CD14-positive monocyte (primary cell): ENCODE results near the gene ELAC1. TPM values are rescaled to one million over a fixed set of nuclear protein-coding genes. Genes with fewer than 3 reads are reported as not detected.

Experiments
- DNase-seq, 3 donors: peaks; one replicate each; pipeline ENCODE4 v3.0.0-alpha.2; 2011 to 2022
- H2AFZ ChIP-seq: 2 replicates; pipeline ENCODE4 v1.6.0; 2012; ENCODE audit warnings: mild to moderate bottlenecking, low read depth, low read length, inconsistent platforms; ENCODE audit not compliant: insufficient read depth, poor library complexity, severe bottlenecking
- H3K27ac ChIP-seq, 2 donors: 1 replicate in 1 of 2; 2 replicates in 1 of 2; pipeline ENCODE4 v1.5.1; 2012 to 2013; ENCODE audit warnings: low read length in 2 of 2, control low read depth in 1 of 2, inconsistent platforms in 1 of 2, low read depth in 1 of 2, mild to moderate bottlenecking in 1 of 2
- H3K27me3 ChIP-seq, 2 donors: one replicate each; pipeline versions ENCODE4 v1.6.0 to v1.6.1; 2011 to 2013; ENCODE audit warnings: low read length in 2 of 2; ENCODE audit not compliant: control insufficient read depth in 2 of 2, insufficient read depth in 2 of 2
- H3K36me3 ChIP-seq, 2 donors: replicated peaks in 1 of 2; 1 replicate in 1 of 2; 2 replicates in 1 of 2; pipeline versions ENCODE4 v1.5.1 to v1.6.1; 2012 to 2013; ENCODE audit warnings: low read length in 2 of 2, control low read depth in 1 of 2, inconsistent platforms in 1 of 2, mild to moderate bottlenecking in 1 of 2; ENCODE audit not compliant: insufficient read depth in 2 of 2, control insufficient read depth in 1 of 2
- H3K4me1 ChIP-seq, 2 donors: 1 replicate in 1 of 2; 2 replicates in 1 of 2; pipeline versions ENCODE4 v1.5.1 to v1.6.1; 2012 to 2013; ENCODE audit warnings: low read length in 2 of 2, control low read depth in 1 of 2, inconsistent platforms in 1 of 2, mild to moderate bottlenecking in 1 of 2, moderate library complexity in 1 of 2; ENCODE audit not compliant: insufficient read depth in 2 of 2, control insufficient read depth in 1 of 2
- H3K4me2 ChIP-seq: replicated peaks from 2 replicates; pipeline ENCODE3; 2012; ENCODE audit warnings: low read length, moderate library complexity, mild to moderate bottlenecking; ENCODE audit not compliant: poor library complexity, severe bottlenecking; ENCODE audit errors: extremely low read depth
- H3K4me3 ChIP-seq, 3 experiments: fragments of 200-600 bp in 1 of 3; sonication (generic) in 1 of 3; replicated peaks in 1 of 3; 1 replicate in 2 of 3; 2 replicates in 1 of 3; pipeline ENCODE4 v1.5.1; 2011 to 2013; ENCODE audit warnings: low read length in 3 of 3, mild to moderate bottlenecking in 3 of 3, control low read depth in 2 of 3, low read depth in 2 of 3, inconsistent platforms in 1 of 3, moderate library complexity in 1 of 3
- H3K79me2 ChIP-seq: 2 replicates; pipeline ENCODE4 v1.6.0; 2012; ENCODE audit warnings: mild to moderate bottlenecking, control low read depth, inconsistent platforms, low read length, moderate library complexity; ENCODE audit not compliant: insufficient read depth
- H3K9ac ChIP-seq: 2 replicates; pipeline ENCODE4 v1.6.0; 2017; ENCODE audit warnings: low read length, mild to moderate bottlenecking; ENCODE audit not compliant: insufficient read depth, poor library complexity, severe bottlenecking
- H3K9me3 ChIP-seq, 2 donors: replicated peaks in 1 of 2; 1 replicate in 1 of 2; 2 replicates in 1 of 2; pipeline versions ENCODE4 v1.5.1 to v1.6.1; 2012 to 2013; ENCODE audit warnings: low read length in 2 of 2, control low read depth in 1 of 2; ENCODE audit not compliant: control insufficient read depth in 1 of 2, insufficient read depth in 1 of 2
- H4K20me1 ChIP-seq: 2 replicates; pipeline ENCODE4 v1.6.0; 2012; ENCODE audit warnings: mild to moderate bottlenecking, low read length, control low read depth, moderate library complexity; ENCODE audit not compliant: insufficient read depth
- H3K27ac Mint-ChIP-seq, 7 donors: one replicate each; pipeline ENCODE4 v1.8.0; 2020; ENCODE audit warnings: mild to moderate bottlenecking in 7 of 7, mixed read lengths in 7 of 7, moderate library complexity in 6 of 7, inconsistent platforms in 2 of 7
- H3K27me3 Mint-ChIP-seq, 3 donors: one replicate each; pipeline ENCODE4 v1.8.0; 2021 to 2022; ENCODE audit warnings: low read depth in 3 of 3, mild to moderate bottlenecking in 3 of 3, mixed read lengths in 3 of 3, moderate library complexity in 3 of 3, inconsistent platforms in 1 of 3
- H3K36me3 Mint-ChIP-seq, 2 donors: one replicate each; pipeline ENCODE4 v1.8.0; 2020; ENCODE audit warnings: mixed read lengths in 2 of 2, inconsistent platforms in 1 of 2, mild to moderate bottlenecking in 1 of 2
- H3K4me1 Mint-ChIP-seq: one replicate; pipeline ENCODE4 v1.8.0; 2020; ENCODE audit warnings: mild to moderate bottlenecking, mixed read lengths
- H3K4me3 Mint-ChIP-seq, 2 donors: one replicate each; pipeline ENCODE4 v1.8.0; 2020; ENCODE audit warnings: mild to moderate bottlenecking in 2 of 2, mixed read lengths in 2 of 2, moderate library complexity in 1 of 2
- H3K9me3 Mint-ChIP-seq, 7 donors: one replicate each; pipeline ENCODE4 v1.8.0; 2020 to 2022; ENCODE audit warnings: mixed read lengths in 7 of 7, mild to moderate bottlenecking in 6 of 7, moderate library complexity in 6 of 7, inconsistent platforms in 2 of 7
- WGBS: methylation state at CpG from one replicate; pipeline ENCODE4 v1.1.5; 2013; ENCODE audit warnings: missing lambda C conversion rate; ENCODE audit not compliant: insufficient coverage; 5-methylcytosine and 5-hydroxymethylcytosine counted together
- intact Hi-C, 2 donors: fragments of 100-400 bp; cut with micrococcal nuclease; formaldehyde crosslinking; loops; one replicate each; pipeline versions ENCODE4 v1.15.0 to v1.15.1; 2023
- polyA plus RNA-seq, 3 donors: library from polyadenylated mRNA; depleted of rRNA in 1 of 3; unstranded in 2 of 3; stranded (reverse) in 1 of 3; fragments of 300-500 nt in 2 of 3; fragments of >200 nt in 1 of 3; fragmentation: Illumina TruSeq in 2 of 3; gene quantifications; 1 replicate in 2 of 3; 2 replicates in 1 of 3; pipeline ENCODE4 v1.2.3, GENCODE V29; 2012 to 2021
- TF ChIP-seq, protein P1 (sequence below): fragments of 200-600 bp; IDR thresholded peaks from one replicate; pipeline ENCODE4 v1.8.0; 2022; ENCODE audit warnings: antibody characterized with exemption, mild to moderate bottlenecking

The ELAC1 gene
- polyA plus RNA-seq, 3 donors, result 2.6 to 11.5 (median 4.5) TPM

DNA sequence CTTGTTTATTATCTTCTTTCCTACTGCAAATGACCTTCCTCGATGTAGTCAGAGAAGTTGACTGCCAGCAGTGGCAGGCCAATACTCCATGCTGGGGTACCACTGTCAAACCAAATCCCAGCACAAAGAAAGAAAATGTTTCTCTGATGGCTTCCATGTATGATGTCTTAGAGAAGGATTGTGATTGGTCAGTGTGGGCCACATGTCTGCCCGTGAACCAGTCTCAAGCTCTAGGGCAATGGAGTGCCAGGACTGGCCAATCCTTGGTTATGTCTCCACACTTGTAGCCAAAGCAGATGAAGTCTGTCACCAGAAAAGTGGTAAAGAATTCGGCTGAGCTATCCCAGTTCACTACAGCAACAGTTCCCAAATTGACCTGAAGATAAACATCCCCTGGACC lies 44.6 kb downstream of the ELAC1 start:
- peaks cover 0 to 11% (median 3%) of the 10 kb centered on the region in 7 donors for H3K9me3 Mint-ChIP-seq
- DNase-seq, result no peak
- Histone ChIP-seq H3K9me3 (no peaks in the 10 kb centered on the region), H4K20me1 (no peaks in the 10 kb centered on the region), H3K9ac (no peak overlapping the region), H3K36me3 (no peaks in the 10 kb centered on the region), H3K27ac (no peak overlapping the region), H3K4me2 (no peak overlapping the region), H3K79me2 (no peaks in the 10 kb centered on the region), H3K4me1 (peaks cover 4 to 5% of the 10 kb centered on the region in 2 donors), H3K4me3 (no peak overlapping the region), H2AFZ (no peak overlapping the region), H3K27me3 (no peaks in the 10 kb centered on the region)
- peaks cover 4% of the 10 kb centered on the region in 2 donors for H3K36me3 Mint-ChIP-seq
- H3K4me1 Mint-ChIP-seq, result peaks cover 7% of the 10 kb centered on the region
- H3K4me3 Mint-ChIP-seq, result no peak overlapping the region
- H3K27me3 Mint-ChIP-seq, result no peaks in the 10 kb centered on the region
- 100% methylated on average over 1 of the region's 3 CpGs for WGBS
- intact Hi-C loops, result no loop called here
- TF ChIP-seq, protein P1, sequence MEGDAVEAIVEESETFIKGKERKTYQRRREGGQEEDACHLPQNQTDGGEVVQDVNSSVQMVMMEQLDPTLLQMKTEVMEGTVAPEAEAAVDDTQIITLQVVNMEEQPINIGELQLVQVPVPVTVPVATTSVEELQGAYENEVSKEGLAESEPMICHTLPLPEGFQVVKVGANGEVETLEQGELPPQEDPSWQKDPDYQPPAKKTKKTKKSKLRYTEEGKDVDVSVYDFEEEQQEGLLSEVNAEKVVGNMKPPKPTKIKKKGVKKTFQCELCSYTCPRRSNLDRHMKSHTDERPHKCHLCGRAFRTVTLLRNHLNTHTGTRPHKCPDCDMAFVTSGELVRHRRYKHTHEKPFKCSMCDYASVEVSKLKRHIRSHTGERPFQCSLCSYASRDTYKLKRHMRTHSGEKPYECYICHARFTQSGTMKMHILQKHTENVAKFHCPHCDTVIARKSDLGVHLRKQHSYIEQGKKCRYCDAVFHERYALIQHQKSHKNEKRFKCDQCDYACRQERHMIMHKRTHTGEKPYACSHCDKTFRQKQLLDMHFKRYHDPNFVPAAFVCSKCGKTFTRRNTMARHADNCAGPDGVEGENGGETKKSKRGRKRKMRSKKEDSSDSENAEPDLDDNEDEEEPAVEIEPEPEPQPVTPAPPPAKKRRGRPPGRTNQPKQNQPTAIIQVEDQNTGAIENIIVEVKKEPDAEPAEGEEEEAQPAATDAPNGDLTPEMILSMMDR, result no peak
- H3K27ac Mint-ChIP-seq, result no peak overlapping the region

GRCh38 chr18:51013259-51013658 lies 45.4 kb downstream of the ELAC1 start:
- TF ChIP-seq, protein P1, result no peak
- Mint-ChIP-seq H3K27me3 (no peaks in the 10 kb centered on the region), H3K4me1 (peaks cover 7% of the 10 kb centered on the region), H3K36me3 (peaks cover 4% of the 10 kb centered on the region in 2 donors), H3K9me3 (peaks cover 0 to 11% (median 3%) of the 10 kb centered on the region in 7 donors), H3K4me3 (no peak overlapping the region), H3K27ac (no peak overlapping the region)
- Histone ChIP-seq H3K4me1 (peaks cover 4 to 5% of the 10 kb centered on the region in 2 donors), H3K27me3 (no peaks in the 10 kb centered on the region), H3K4me2 (no peak overlapping the region), H3K9ac (no peak overlapping the region), H3K4me3 (no peak overlapping the region), H4K20me1 (no peaks in the 10 kb centered on the region), H3K36me3 (no peaks in the 10 kb centered on the region), H3K79me2 (no peaks in the 10 kb centered on the region), H3K27ac (no peak overlapping the region), H2AFZ (no peak overlapping the region), H3K9me3 (no peaks in the 10 kb centered on the region)
- DNase-seq, result no peak
- intact Hi-C loops, result no loop called here
- WGBS, result no CpG with 5 or more reads among the region's 3 CpGs
